Fibroblast of lung (primary cell): ENCODE results near the gene HAPLN2. TPM values are rescaled to one million over a fixed set of nuclear protein-coding genes. Genes with fewer than 3 reads are reported as not detected.

Source experiments
- DNase-seq, 2 donors: peaks; one replicate each; pipeline versions ENCODE4 v3.0.0 to v3.0.0-alpha.2; 2010; ENCODE audit warnings: low read depth in 2 of 2
- H2AFZ ChIP-seq: 2 replicates; pipeline ENCODE4 v1.5.1; 2012; ENCODE audit warnings: low read length, control low read depth, inconsistent platforms
- H3K27ac ChIP-seq: 2 replicates; pipeline ENCODE4 v1.5.1; 2011; ENCODE audit warnings: low read length, control low read depth; ENCODE audit not compliant: insufficient read depth
- H3K27me3 ChIP-seq: 2 replicates; pipeline ENCODE4 v1.5.1; 2011; ENCODE audit warnings: mild to moderate bottlenecking, low read length; ENCODE audit not compliant: control insufficient read depth, insufficient read depth
- H3K36me3 ChIP-seq: 2 replicates; pipeline ENCODE4 v1.5.1; 2011; ENCODE audit warnings: low read length; ENCODE audit not compliant: control insufficient read depth, insufficient read depth
- H3K4me1 ChIP-seq: 2 replicates; pipeline ENCODE4 v1.5.1; 2011; ENCODE audit warnings: low read length; ENCODE audit not compliant: control insufficient read depth, insufficient read depth; ENCODE audit errors: extremely low read depth
- H3K4me2 ChIP-seq: 2 replicates; pipeline ENCODE4 v1.5.1; 2011; ENCODE audit warnings: low read length, control low read depth; ENCODE audit not compliant: insufficient read depth; ENCODE audit errors: extremely low read depth
- H3K4me3 ChIP-seq, 4 experiments: fragments of 200-600 bp in 1 of 4; sonication (generic) in 1 of 4; replicated peaks in 1 of 4; 2 replicates each; pipeline ENCODE4 v1.5.1; 2011 to 2016; ENCODE audit warnings: low read length in 4 of 4, low read depth in 3 of 4, mild to moderate bottlenecking in 3 of 4, control low read depth in 2 of 4, inconsistent platforms in 1 of 4, mixed read lengths in 1 of 4; ENCODE audit not compliant: insufficient read depth in 1 of 4; ENCODE audit errors: control extremely low read depth in 1 of 4
- H3K79me2 ChIP-seq: 2 replicates; pipeline ENCODE4 v1.5.1; 2012; ENCODE audit warnings: mild to moderate bottlenecking, low read length, inconsistent platforms; ENCODE audit not compliant: control insufficient read depth, insufficient read depth
- H3K9ac ChIP-seq: 2 replicates; pipeline ENCODE4 v1.5.1; 2011; ENCODE audit warnings: mild to moderate bottlenecking, low read length, control low read depth; ENCODE audit not compliant: insufficient read depth
- H3K9me3 ChIP-seq: 2 replicates; pipeline ENCODE4 v1.5.1; 2012; ENCODE audit warnings: low read depth, low read length; ENCODE audit not compliant: control insufficient read depth, insufficient read depth
- H4K20me1 ChIP-seq: 2 replicates; pipeline ENCODE4 v1.5.1; 2011; ENCODE audit warnings: low read length; ENCODE audit not compliant: control insufficient read depth, insufficient read depth; ENCODE audit errors: extremely low read depth
- EZH2 ChIP-seq: IDR thresholded peaks from 2 replicates; pipeline ENCODE4 v1.5.1; 2012; ENCODE audit warnings: low read length, control low read depth, mild to moderate bottlenecking; ENCODE audit errors: missing control alignments
- polyA plus RNA-seq, 2 donors: library from polyadenylated mRNA; depleted of rRNA in 1 of 2; stranded (reverse) in 1 of 2; unstranded in 1 of 2; fragments of >200 nt; gene quantifications; 2 replicates each; pipeline ENCODE4 v1.2.1, GENCODE V29; 2011 to 2012; ENCODE audit warnings: missing spikeins in 1 of 2
- total RNA-seq: library from RNA; depleted of rRNA; stranded (reverse); fragments of >200 nt; gene quantifications from 2 replicates; pipeline ENCODE4 v1.2.1, GENCODE V29; 2014
- TF ChIP-seq, protein P1 (sequence below), 2 donors: IDR thresholded peaks in 1 of 2; conservative IDR thresholded peaks in 1 of 2; 1 replicate in 1 of 2; 2 replicates in 1 of 2; pipeline ENCODE4 v1.5.1; 2011 to 2012; ENCODE audit warnings: low read length in 2 of 2, control low read depth in 1 of 2, inconsistent platforms in 1 of 2, low read depth in 1 of 2, mild to moderate bottlenecking in 1 of 2

Gene HAPLN2
- total and polyA plus RNA-seq, 2 donors (not counting 1 experiment from before 2014, with no cell fraction given), result not detected

DNA sequence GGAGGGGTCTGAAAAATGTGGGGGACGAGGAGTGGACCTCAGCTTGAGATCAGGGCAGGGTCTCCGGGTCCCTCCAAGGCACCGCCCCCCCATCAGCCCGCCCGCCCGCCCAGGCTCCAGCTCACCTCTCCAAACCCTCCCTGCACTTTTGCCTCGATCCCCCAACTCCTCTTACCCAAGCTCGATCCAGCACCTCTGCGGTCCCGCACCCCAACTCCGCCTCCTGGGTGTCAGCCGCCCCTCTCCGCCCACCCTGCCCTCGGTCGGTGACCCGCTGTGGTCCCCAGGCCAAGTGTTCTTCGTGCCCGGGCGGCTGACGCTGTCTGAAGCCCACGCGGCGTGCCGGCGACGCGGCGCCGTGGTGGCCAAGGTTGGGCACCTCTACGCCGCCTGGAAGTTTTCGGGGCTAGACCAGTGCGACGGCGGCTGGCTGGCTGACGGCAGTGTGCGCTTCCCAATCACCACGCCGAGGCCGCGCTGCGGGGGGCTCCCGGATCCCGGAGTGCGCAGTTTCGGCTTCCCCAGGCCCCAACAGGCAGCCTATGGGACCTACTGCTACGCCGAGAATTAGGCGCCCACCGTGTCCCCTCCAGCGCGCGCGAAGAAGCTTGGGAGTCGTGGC, 5.7 kb downstream of the HAPLN2 start:
- H3K4me3 ChIP-seq, result no peak overlapping the region
- H3K27ac ChIP-seq, result no peak overlapping the region
- no peaks in the 10 kb centered on the region for H3K36me3 ChIP-seq
- no peaks in the 10 kb centered on the region for H3K9me3 ChIP-seq
- no peaks in the 10 kb centered on the region for H4K20me1 ChIP-seq
- no peaks in the 10 kb centered on the region for H3K79me2 ChIP-seq
- H3K4me1 ChIP-seq, result no peaks in the 10 kb centered on the region
- H3K27me3 ChIP-seq, result peaks cover 52% of the 10 kb centered on the region
- no peak overlapping the region for H3K9ac ChIP-seq
- DNase-seq, result no peak
- peak overlapping the region; percentile 13 for H3K4me2 ChIP-seq
- H2AFZ ChIP-seq, result no peak overlapping the region
- TF ChIP-seq, protein P1, sequence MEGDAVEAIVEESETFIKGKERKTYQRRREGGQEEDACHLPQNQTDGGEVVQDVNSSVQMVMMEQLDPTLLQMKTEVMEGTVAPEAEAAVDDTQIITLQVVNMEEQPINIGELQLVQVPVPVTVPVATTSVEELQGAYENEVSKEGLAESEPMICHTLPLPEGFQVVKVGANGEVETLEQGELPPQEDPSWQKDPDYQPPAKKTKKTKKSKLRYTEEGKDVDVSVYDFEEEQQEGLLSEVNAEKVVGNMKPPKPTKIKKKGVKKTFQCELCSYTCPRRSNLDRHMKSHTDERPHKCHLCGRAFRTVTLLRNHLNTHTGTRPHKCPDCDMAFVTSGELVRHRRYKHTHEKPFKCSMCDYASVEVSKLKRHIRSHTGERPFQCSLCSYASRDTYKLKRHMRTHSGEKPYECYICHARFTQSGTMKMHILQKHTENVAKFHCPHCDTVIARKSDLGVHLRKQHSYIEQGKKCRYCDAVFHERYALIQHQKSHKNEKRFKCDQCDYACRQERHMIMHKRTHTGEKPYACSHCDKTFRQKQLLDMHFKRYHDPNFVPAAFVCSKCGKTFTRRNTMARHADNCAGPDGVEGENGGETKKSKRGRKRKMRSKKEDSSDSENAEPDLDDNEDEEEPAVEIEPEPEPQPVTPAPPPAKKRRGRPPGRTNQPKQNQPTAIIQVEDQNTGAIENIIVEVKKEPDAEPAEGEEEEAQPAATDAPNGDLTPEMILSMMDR (conservative IDR thresholded peaks at IDR 0.05 in 1 of 2, IDR thresholded peaks at IDR 0.05 in 1 of 2; ENCODE audit: low read depth in 1 of 2, low read length in 2 of 2), result no peak
- peak; percentile 3 for TF ChIP-seq EZH2

DNA sequence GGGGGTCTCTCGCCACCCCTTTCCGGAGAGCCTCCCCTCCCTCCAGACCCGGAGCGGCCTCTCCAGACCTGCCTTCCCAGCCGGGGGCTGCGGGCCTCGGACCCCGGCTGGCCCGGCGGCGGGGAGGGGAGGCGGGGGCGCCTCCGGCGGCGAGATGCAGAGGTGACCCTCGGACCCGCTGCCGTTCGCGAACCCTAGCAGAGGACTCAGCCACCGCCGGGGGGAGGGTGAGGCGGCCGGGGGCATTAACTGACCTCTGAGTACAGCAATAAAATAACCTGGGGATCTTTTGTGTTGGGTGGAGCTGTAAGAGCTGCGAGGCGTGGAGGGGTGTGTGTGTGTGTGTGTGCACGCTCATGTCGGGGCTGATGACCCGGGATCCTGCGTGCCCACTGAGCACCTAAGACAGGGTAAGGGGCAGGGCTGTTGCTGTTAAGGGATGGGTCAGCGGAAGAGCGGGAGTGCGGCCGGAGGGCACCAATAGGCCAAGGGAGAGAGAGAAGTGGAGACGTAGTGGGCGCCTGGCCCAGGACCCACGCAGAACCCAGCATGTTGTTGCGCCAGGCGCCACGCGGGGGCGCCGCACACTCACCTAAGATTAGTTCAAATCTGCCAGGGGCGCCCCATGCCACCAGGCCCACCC, 6.3 kb downstream of the HAPLN2 start:
- H3K9me3 ChIP-seq, result no peaks in the 10 kb centered on the region
- H3K27me3 ChIP-seq, result peaks cover 51% of the 10 kb centered on the region
- no peak overlapping the region for H2AFZ ChIP-seq
- no peak overlapping the region for H3K9ac ChIP-seq
- H3K36me3 ChIP-seq, result no peaks in the 10 kb centered on the region
- no peaks in the 10 kb centered on the region for H3K79me2 ChIP-seq
- DNase-seq, result peak; percentile 18 to 46
- H3K4me2 ChIP-seq, result peak overlapping the region; percentile 13
- H3K4me3 ChIP-seq, result no peak overlapping the region
- H3K4me1 ChIP-seq, result no peaks in the 10 kb centered on the region
- no peak overlapping the region for H3K27ac ChIP-seq
- H4K20me1 ChIP-seq, result no peaks in the 10 kb centered on the region
- peak; percentile 99 for TF ChIP-seq EZH2
- TF ChIP-seq, protein P1 (conservative IDR thresholded peaks at IDR 0.05 in 1 of 2, IDR thresholded peaks at IDR 0.05 in 1 of 2; ENCODE audit: low read depth in 1 of 2, low read length in 2 of 2), result peak; percentile 78 to 85

DNA sequence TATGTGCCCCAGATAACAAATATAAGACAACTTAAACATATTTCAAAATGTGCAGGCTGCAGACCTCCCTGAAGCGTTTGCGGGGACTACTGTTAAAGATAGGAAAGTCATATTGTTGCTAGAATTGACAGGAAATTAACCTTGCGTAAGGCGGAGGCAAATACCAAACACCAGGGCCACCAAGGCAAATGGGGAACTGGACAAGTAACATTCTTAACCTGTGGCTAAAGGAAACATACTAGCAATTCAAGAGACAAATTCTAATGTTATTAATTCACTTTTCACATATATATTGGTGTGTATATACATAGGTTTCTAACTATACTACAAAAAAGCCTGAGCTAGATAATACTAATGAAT, 6.8 kb downstream of the HAPLN2 start:
- H4K20me1 ChIP-seq, result no peaks in the 10 kb centered on the region

More for the DNA sequence above, 6.8 kb downstream of the HAPLN2 start:
- TF ChIP-seq, protein P1 (conservative IDR thresholded peaks at IDR 0.05 in 1 of 2, IDR thresholded peaks at IDR 0.05 in 1 of 2; ENCODE audit: low read depth in 1 of 2, low read length in 2 of 2), result no peak
- TF ChIP-seq EZH2, result no peak
- H3K9me3 ChIP-seq, result no peaks in the 10 kb centered on the region
- no peak overlapping the region for H3K4me3 ChIP-seq
- no peaks in the 10 kb centered on the region for H3K79me2 ChIP-seq
- H3K27me3 ChIP-seq, result peaks cover 47% of the 10 kb centered on the region
- no peak overlapping the region for H2AFZ ChIP-seq
- H3K4me1 ChIP-seq, result no peaks in the 10 kb centered on the region
- DNase-seq, result no peak
- H3K27ac ChIP-seq, result no peak overlapping the region
- no peak overlapping the region for H3K4me2 ChIP-seq
- no peaks in the 10 kb centered on the region for H3K36me3 ChIP-seq
- H3K9ac ChIP-seq, result no peak overlapping the region
